Renal cortical epithelial cell (primary cell): ENCODE data around the gene PLD4. TPM values are rescaled to one million over a fixed set of nuclear protein-coding genes. Genes with fewer than 3 reads are reported as not detected.
"Not testable (repeated sequence)": the region's sequence is repeated elsewhere in the genome, so short reads cannot be mapped to it uniquely, and the experiment has no call there.

Experiments used
- DNase-seq: peaks from one replicate; pipeline ENCODE4 v3.0.0-alpha.2; 2011; ENCODE audit warnings: low read depth
- total RNA-seq: library from RNA; depleted of rRNA; stranded (reverse); fragments of >200 nt; gene quantifications from 2 replicates; pipeline ENCODE4 v1.2.3, GENCODE V29; 2014

Gene PLD4
- total RNA-seq, 1 donor from 2014 or later = 0.05 TPM

GRCh38 chr14:104885973-104886689, 38.5 kb upstream of the PLD4 start:
- no peak for DNase-seq

DNA sequence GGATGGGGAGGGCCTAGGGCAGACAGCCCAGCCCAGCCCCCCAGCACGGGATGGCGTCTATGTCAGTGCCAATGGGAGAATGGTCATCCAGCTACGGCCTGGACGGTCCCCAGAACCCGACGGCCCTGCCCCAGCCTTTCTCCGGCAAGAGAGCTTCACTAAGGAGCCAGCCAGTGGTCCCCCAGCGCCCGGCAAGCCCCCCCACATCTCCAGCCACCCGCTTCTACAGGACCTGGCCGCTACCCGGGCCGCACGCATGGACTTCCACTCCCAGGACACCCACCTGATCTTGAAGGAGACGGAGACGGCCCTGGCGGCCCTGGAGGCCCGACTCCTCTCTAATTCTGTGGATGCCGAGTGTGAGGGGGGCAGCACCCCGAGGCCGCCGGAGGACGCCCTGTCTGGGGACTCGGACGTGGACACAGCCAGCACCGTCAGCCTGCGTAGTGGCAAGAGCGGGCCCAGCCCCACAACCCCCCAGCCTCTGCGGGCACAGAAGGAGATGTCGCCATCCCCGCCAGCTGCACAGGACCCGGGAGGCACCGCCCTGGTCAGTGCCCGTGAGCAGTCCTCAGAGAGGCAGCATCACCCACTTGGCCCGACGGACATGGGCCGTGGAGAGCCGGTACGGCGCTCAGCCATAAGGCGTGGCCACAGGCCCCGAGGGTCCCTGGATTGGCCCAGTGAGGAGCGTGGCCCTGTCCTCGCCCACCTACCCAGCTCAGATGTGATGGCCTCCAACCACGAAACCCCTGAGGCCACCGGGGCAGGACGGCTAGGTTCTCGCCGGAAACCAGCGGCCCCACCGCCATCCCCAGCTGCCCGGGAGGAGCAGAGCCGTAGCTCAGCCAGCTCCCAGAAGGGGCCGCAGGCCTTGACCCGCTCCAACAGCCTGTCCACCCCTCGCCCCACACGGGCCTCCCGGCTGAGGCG, 37.7 kb upstream of the PLD4 start:
- no peak for DNase-seq

DNA sequence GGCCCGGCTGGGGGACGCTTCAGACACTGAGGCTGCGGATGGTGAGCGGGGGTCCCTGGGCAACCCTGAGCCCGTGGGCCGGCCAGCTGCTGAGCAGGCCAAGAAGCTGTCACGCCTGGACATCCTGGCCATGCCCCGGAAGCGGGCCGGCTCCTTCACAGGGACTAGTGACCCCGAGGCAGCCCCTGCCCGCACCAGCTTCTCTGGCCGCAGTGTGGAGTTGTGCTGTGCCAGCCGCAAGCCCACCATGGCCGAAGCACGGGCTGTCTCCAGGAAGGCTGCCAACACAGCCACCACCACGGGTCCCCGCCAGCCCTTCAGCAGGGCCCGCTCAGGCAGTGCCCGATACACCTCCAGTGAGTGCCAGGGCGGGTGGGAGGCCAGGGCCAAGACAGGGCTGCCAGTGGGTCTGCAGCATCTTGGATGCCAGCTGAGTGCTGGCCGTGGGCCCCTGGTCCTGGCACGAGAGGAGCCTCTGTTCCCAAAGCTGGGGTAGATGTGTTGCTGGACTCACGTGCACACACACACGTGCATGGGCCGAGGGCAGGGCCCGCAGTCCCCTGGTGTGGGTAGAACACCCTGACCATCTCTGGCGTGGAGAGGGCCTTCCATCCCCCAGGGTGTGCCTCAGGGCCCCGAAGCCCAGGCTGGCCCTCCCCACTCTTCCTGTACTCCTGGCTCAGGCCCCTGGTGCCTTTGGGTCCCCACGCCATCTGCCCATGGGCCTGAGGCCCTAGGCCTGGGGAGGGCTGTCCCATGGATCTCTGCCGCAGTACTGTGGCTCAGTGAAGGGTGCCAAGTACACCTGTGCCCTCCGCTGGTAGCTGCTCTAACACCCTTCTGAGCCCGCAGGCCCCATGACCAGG, 36.8 kb upstream of the PLD4 start:
- DNase-seq = no peak

GRCh38 chr14:104888489-104889374, 35.9 kb upstream of the PLD4 start:
- DNase-seq = no peak

DNA sequence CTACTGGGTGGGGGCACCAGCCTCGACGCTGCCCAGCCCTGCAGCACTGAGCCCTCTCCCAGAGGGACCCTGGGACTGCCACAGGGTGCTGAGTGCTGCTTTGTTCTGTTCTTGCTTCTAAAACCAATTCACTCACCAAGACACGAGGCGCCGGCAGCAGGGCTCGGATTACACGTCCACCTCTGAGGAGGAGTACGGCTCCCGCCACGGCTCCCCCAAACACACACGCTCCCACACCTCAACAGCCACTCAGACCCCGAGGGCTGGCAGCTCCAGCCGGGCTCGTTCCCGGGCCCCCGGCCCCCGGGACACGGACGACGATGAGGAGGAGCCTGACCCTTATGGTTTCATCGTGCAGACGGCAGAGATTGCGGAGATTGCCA, 35.3 kb upstream of the PLD4 start:
- DNase-seq = no peak

GRCh38 chr14:104890292-104890691, 34.4 kb upstream of the PLD4 start:
- not testable (repeated sequence) for DNase-seq

DNA sequence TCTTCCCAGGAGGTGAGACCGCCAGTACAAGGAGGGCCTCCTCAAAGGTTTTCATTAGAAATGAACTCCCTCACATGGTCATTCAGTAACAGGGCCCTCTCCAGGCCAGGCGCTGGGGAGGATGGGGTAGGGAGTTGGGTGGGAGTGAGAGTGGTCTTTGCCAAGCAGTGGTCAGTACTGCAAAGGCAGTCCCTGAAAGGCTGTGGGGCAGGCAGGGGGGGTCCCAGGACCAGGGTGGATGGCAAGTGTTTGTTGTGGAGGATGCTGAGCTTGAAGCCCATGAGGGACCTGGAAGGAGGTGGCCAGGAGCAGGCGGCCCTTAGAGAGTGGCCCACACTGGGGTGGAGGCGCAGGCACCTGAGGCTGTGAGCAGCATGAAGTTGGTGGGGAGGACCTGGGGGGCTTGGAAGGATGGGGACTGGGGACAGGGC, 33.5 kb upstream of the PLD4 start:
- no peak for DNase-seq

DNA sequence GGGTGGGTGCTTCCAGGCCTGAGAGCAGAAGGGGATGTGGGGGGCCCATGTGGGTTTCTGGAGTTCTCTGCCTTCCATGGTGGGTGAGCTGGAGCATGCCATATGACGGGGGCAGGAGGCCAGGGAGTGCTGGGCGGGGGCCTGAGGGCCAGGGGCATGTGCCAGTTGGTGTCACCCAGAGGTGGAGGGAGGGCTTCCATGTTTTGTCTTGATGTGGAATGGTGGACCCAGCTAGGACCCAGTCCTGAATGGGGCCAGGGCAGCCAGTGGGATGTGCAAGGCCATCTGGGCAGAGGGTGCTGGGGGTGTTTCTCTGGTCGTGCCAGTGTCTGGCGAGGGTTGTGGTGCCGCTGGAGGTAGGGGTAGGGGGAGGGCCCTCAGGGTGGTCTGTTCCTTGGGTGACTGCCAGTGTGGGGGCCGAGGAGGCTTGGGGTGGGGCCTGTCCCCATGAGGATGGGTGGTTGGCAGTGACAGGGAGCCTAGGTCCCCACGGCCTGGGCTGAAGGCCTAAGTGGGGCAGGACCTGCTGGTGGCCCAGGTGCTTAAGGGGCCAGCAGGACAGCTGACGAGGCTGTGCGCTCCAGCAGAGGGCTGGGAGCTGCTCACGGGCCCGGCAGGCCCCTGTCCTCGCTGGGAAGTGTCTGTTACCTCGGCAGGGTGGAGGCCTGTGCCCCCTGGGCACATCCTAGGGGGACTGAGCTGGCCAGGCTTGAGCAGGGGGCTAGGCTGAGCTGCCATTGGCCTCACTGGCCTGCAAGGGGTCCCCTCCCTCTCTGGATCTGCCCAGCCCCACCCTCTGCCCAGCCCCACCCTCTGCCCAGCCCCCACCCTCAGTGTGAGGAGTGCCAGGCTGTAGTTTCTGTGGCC, 32.8 kb upstream of the PLD4 start:
- DNase-seq = no peak

- DNase-seq = no peak
These were observed 31.9 kb upstream of the PLD4 start for GRCh38 chr14:104892531-104893434.

GRCh38 chr14:104893435-104894207, 31.1 kb upstream of the PLD4 start:
- DNase-seq = no peak

DNA sequence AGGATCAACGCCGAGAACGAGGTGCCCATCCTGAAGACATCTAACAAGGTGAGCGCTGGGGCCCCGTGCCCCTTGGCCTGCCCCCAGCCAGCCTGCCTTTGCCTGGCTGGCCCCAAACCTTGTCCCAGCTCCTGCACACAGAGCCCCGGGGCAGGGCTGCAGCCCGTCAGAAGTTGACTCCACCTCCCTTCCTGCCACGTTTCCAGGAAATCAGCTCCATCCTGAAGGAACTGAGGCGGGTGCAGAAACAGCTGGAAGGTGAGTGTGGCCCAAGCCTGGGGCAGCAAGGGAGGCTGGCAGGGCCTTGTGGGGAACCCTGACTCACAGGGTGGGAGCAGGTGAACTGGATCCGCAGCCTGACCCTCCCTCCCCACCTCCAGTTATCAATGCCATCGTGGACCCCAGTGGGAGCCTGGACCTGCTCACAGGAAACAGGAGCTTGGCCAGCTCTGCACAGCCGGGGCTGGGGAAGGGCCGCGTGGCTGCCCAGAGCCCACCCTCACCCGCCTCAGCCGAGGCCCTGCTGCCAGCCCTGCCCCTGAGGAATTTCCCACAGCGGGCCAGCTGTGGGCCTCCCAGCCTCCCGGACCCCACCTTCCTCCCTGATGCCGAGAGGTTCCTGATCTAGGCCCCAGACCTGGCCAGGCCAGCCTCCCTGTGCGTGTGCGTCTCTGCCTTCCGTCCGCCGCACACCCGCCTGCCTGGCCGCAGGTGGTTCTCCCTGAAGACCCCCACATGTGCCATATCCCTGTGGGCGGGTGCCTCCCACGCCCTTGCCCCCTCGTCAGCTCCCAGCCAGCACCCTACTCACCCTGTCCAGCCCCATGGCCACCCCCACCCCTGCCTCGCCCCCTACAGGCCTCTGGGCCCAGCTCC, 30.1 kb upstream of the PLD4 start:
- no peak for DNase-seq

DNA sequence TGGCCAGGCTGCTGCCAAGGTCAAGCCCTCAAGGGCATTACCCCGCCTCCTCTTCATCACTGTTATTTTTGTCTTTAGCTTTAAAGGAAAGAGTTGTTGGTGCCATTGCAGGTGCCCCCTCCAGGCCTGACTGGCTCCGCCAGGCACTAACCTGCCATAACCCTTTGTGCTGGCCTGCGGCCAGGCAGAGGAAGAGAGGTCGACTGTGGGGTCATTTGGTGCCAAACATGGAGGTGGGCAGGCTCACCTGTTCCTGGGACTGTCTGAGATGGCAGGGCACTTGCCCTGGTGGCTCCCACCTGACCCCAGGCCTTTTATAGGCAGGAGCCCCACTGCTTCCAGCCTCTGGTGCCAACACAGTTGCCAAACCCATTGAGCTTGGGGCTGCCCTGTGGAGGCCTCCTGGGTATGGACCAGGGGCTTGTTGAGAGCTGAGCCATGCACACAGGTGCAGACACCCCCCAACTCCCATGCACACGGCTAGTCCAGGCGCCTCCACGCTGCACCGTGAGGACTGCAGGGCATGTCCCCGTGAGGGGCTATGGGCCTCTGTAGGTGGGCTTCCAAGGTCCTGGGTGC, 29.4 kb upstream of the PLD4 start:
- no peak for DNase-seq

DNA sequence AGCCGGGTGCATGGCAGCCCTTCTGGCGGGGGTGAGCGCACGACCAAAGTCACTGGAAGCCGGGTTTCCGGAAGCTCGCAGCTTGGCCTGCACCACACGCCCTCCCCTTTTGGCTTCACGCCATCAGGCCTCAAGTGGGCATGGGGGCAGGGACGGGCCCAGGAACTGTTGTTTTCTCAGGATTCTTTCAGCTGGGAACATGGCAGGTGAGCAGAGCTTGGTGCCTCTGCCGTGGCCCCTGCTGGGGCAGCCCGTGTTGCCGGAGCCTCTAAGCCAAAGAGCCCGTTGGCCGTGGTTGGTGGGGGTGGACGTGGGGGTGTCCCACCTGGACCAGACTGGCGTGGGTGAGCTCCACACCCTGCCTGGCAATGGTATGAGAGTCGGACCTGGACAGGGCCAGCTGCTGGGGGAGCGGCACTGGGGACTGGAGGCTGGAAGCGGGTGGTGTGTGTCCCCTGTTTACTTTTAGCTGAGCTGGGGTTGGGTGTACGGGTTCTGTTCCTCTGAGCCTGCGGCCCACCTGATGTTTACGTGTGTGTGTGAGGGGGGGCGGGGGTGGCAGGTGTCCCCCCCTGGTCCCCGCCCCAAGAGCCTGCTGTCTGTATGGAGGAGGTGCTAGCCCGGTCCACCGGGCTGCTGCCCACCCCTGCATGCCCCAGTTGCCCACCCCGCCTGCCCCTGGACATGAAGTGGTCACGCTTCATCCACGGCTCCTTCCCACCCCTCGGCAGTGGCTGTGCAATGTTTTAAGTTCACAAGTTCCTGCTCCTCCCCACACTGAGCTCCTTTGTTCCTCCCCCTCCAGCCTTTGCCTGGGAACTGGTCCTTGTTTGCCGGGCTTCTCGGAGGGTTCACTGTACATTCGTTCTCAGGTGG, 28.7 kb upstream of the PLD4 start:
- peak; percentile 13 for DNase-seq

GRCh38 chr14:104897330-104898194, 27.1 kb upstream of the PLD4 start:
- DNase-seq = no peak

- DNase-seq = no peak
These were observed 26.5 kb upstream of the PLD4 start for GRCh38 chr14:104898195-104898558.
